Calu3 (cell line): ENCODE measurements around the gene OGFRL1. TPM values are rescaled to one million over a fixed set of nuclear protein-coding genes. Genes with fewer than 3 reads are reported as not detected.

Experiments
- BruUV-seq: library from RNA; stranded (reverse); fragments of 400-500 nt; replicated peaks from 2 replicates; lab custom pipeline; 2021; lab: Mats Ljungman, UMichigan
- CTCF ChIA-PET: fragments of 300-600 bp; sonication (Branson Sonifier 250); formaldehyde crosslinking; loops from one replicate; lab custom pipeline; 2022; ENCODE audit warnings: antibody characterized with exemption; lab: Charles Lee
- DNase-seq: peaks from one replicate; pipeline ENCODE4 v3.0.0; 2022
- H3K27ac Mint-ChIP-seq: one replicate; pipeline ENCODE4 v1.8.0; 2022; ENCODE audit warnings: mixed read lengths; ENCODE audit not compliant: unreplicated experiment
- H3K27me3 Mint-ChIP-seq: one replicate; pipeline ENCODE4 v1.8.0; 2022; ENCODE audit warnings: mixed read lengths; ENCODE audit not compliant: unreplicated experiment
- H3K36me3 Mint-ChIP-seq: one replicate; pipeline ENCODE4 v1.8.0; 2022; ENCODE audit warnings: mild to moderate bottlenecking, moderate library complexity, mixed read lengths; ENCODE audit not compliant: insufficient read depth, unreplicated experiment
- H3K4me1 Mint-ChIP-seq: one replicate; pipeline ENCODE4 v1.8.0; 2022; ENCODE audit warnings: mild to moderate bottlenecking, low read depth, mixed read lengths; ENCODE audit not compliant: unreplicated experiment
- H3K4me3 Mint-ChIP-seq: one replicate; pipeline ENCODE4 v1.8.0; 2022; ENCODE audit warnings: mild to moderate bottlenecking, low read depth, moderate library complexity, mixed read lengths; ENCODE audit not compliant: unreplicated experiment
- H3K9me3 Mint-ChIP-seq: one replicate; pipeline ENCODE4 v1.8.0; 2022; ENCODE audit warnings: low read depth, mixed read lengths; ENCODE audit not compliant: unreplicated experiment
- CTCF ChIP-seq: fragments of 200-600 bp; IDR thresholded peaks from one replicate; pipeline ENCODE4 v1.8.0; 2022; ENCODE audit warnings: antibody characterized with exemption; ENCODE audit not compliant: unreplicated experiment
- intact Hi-C: fragments of 100-400 bp; cut with micrococcal nuclease; formaldehyde crosslinking; loops from one replicate; pipeline ENCODE4 v1.10.0; 2022; ENCODE audit not compliant: unreplicated experiment
- total RNA-seq: library from RNA; stranded (reverse); gene quantifications from 2 replicates; pipeline ENCODE4 v1.2.3, GENCODE V29; 2022

Gene OGFRL1
- total RNA-seq, 1 experiment from 2014 or later = 21.0 TPM

GRCh38 chr6:71349976-71350615 is 61.5 kb downstream of the OGFRL1 start:
- TF ChIP-seq CTCF = no peak
- no peak for DNase-seq
- H3K9me3 Mint-ChIP-seq = no peaks in the 10 kb centered on the region
- no peaks in the 10 kb centered on the region for H3K27me3 Mint-ChIP-seq
- H3K36me3 Mint-ChIP-seq = no peaks in the 10 kb centered on the region
- H3K27ac Mint-ChIP-seq = no peak overlapping the region
- intact Hi-C loops = loop anchor here (1.0 to 5.0 kb wide), 2 partner anchors 58 to 159 kb away; no protein-coding TSS in a partner anchor
- no peaks in the 10 kb centered on the region for H3K4me1 Mint-ChIP-seq
- CTCF ChIA-PET = interaction anchor here (0.6 to 1.3 kb wide), 2 partner anchors 9 to 159 kb away, joined by 3 to 4 read pairs; no protein-coding TSS in a partner anchor
- H3K4me3 Mint-ChIP-seq = no peak overlapping the region
- BruUV-seq = no TSS peak

GRCh38 chr6:71351190-71351589 is 62.6 kb downstream of the OGFRL1 start:
- CTCF ChIA-PET = no interaction called here
- intact Hi-C loops = no loop called here

More at GRCh38 chr6:71351190-71351589, 62.6 kb downstream of the OGFRL1 start:
- H3K36me3 Mint-ChIP-seq = no peaks in the 10 kb centered on the region
- H3K4me3 Mint-ChIP-seq = no peak overlapping the region
- no peaks in the 10 kb centered on the region for H3K27me3 Mint-ChIP-seq
- BruUV-seq = no TSS peak
- no peaks in the 10 kb centered on the region for H3K4me1 Mint-ChIP-seq
- H3K27ac Mint-ChIP-seq = no peak overlapping the region
- DNase-seq = no peak
- H3K9me3 Mint-ChIP-seq = peaks cover 4% of the 10 kb centered on the region
- TF ChIP-seq CTCF = no peak
